GM23248 (cell line): ENCODE measurements around the gene LIFR.

ENCODE experiments used
- EZH2 ChIP-seq: fragments of 200-600 bp; sonication (generic); IDR thresholded peaks from 2 replicates; pipeline ENCODE4 v1.6.1; 2018; ENCODE audit warnings: antibody characterized with exemption, mild to moderate bottlenecking; ENCODE audit not compliant: insufficient read depth, poor library complexity, severe bottlenecking
- EZH2phosphoT487 ChIP-seq: fragments of 200-600 bp; sonication (generic); IDR thresholded peaks from 2 replicates; pipeline ENCODE4 v1.6.1; 2018; ENCODE audit warnings: antibody characterized with exemption, moderate library complexity, mild to moderate bottlenecking, low read depth; ENCODE audit not compliant: insufficient read depth

DNA sequence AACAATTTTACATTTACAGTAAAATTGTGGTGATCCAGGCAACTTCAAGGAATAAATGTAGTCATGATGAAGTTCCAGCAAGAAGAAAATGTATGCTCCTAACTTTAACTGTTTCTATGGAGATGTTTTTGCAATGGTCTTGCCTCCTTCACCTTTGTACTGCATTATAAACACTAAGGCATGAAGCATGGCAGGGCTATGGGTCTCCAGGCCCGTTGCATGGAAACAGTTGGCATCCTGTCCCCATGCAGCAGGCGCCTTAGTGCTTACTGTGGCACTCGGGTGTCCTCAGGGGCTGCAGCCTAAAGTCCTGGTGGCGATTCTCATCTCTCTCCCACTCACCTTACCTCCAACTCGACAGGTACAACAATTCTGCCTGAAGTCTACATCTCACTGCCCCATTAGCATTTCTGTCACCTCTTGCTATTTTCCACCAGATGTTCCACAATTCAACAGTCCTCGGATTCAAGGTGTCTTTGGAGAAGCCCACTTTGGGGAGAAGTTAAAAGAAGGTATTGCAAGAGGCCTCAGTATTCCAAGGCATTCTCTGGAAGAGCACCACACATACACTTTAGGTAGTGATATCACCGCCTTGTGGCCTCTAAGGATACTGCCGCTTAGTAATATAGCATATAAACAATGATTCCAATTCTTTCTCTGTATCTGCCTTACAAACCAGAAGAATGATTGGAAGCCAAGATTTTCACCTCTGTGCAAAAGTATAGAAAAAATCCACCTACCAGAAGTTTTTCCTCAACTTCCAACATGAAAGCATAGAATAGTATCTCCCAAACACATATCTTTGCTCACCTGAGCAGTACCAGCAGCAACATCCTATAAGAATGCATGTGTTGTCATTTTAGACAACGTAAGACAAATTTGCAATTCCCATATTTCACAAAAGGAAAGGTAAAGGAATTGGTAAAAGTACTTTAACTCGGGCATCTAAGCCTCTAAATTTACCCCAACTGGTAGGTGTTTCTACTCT lies 5.1 kb downstream of the LIFR start:
- no peak for TF ChIP-seq EZH2
- no peak for TF ChIP-seq EZH2phosphoT487
